ENCODE measurements around the gene EPHB1.

GRCh38 chr3:135248213-135248612 is 453.2 kb downstream of the EPHB1 start:
- TF ChIP-seq POLR2AphosphoS5 (IDR thresholded peaks at IDR 0.05) (no peak), CTCF (IDR thresholded peaks at IDR 0.05; ENCODE audit: poor library complexity, severe bottlenecking) (no peak), EZH2 (IDR thresholded peaks at IDR 0.05; ENCODE audit: borderline replicate concordance, insufficient read depth, low read length, poor library complexity, severe bottlenecking) (no peak), SMC3 (conservative IDR thresholded peaks at IDR 0.05; ENCODE audit: poor library complexity) (no peak), REST (IDR thresholded peaks at IDR 0.05; ENCODE audit: borderline replicate concordance) (no peak), MXI1 (conservative IDR thresholded peaks at IDR 0.05; ENCODE audit: poor library complexity, severe bottlenecking) (no peak)
